Measurements from ENCODE around the gene AOPEP. TPM values are rescaled to one million over a fixed set of nuclear protein-coding genes. Genes with fewer than 3 reads are reported as not detected.

The AOPEP gene
- polyA plus RNA-seq, 2 of the 4 experiments (the other 2 are of a cell fraction) = 226 to 266 TPM

DNA sequence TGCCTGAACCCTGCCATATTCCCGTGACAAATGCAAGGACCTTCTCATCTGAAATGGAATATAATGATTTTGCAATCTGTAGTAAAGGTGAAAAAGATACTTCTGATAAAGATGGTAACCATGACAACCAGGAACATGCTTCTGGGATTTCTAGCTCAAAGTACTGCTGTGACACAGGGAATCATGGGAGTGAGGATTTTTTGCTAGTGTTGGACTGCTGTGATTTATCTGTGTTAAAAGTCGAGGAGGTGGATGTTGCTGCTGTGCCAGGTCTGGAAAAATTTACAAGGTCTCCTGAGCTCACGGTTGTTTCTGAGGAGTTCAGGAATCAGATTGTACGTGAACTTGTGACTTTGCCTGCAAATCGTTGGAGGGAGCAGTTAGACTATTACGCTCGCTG lies 33.5 kb downstream of the AOPEP start (continued):
- no peak for TF ChIP-seq KDM5A (IDR thresholded peaks at IDR 0.05)
- TF ChIP-seq TFCP2L1 (CRISPR knock-in tag; IDR thresholded peaks at IDR 0.05) = no peak
- no peak for TF ChIP-seq EP300 (IDR thresholded peaks at IDR 0.05)
- TF ChIP-seq SMC3 (IDR thresholded peaks at IDR 0.05) = no peak

DNA sequence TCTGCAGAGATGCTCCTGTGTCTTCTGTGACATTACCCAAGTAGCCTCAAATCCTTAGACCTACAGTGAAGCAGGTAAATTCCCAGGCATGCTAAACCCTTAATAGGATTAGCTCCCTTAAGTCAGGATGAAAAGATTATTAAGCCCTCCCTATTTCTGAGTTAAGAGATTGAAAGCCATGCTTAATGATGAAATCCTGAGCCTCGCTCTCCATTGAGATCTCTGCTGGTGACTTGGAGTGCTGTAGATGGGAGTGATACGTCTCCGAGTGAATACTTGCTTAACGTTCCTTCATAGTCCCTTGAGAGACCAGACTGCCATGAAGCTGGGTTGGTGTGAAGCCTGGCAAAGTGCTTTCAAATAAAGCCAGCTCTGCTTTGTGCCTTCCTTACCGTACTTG lies 34.2 kb downstream of the AOPEP start:
- no peak for DNase-seq (ENCODE audit: low read depth in 1 of 2, low spot score in 1 of 2)
- TF ChIP-seq HOXB5 (CRISPR knock-in tag; IDR thresholded peaks at IDR 0.05) (no peak), BHLHE40 (IDR thresholded peaks at IDR 0.05; ENCODE audit: low read depth, low read length) (no peak), NR3C1 (IDR thresholded peaks at IDR 0.05) (no peak), CHD4 (IDR thresholded peaks at IDR 0.05; ENCODE audit: borderline replicate concordance) (no peak), JUN (IDR thresholded peaks at IDR 0.05) (no peak), CBX2 (IDR thresholded peaks at IDR 0.05; ENCODE audit: borderline replicate concordance, low read depth) (no peak)
- H3K9me3 ChIP-seq = no peaks in the 10 kb centered on the region
- no peak overlapping the region for H3K27ac ChIP-seq
- ChIA-PET POLR2A (no interaction called here), CTCF (interaction anchor here (0.7 to 1.8 kb wide), 7 partner anchors 10 to 367 kb away, joined by 3 to 6 read pairs (median 4); no protein-coding TSS in a partner anchor)
- 90% methylated on average over 5 of the region's 5 CpGs for WGBS (ENCODE audit: missing lambda C conversion rate)
- FAIRE-seq = no peak
- peaks cover 11% of the 10 kb centered on the region for H3K4me1 ChIP-seq
- no peak overlapping the region for H3K4me2 ChIP-seq
- ATAC-seq = no peak
- no peak overlapping the region for H3K4me3 ChIP-seq

- Histone ChIP-seq H3K4me2 (no peak overlapping the region), H3K27ac (no peak overlapping the region), H3K9me3 (no peaks in the 10 kb centered on the region), H3K4me3 (no peak overlapping the region), H3K4me1 (peaks cover 11% of the 10 kb centered on the region)
- no peak for DNase-seq (ENCODE audit: low read depth in 1 of 2, low spot score in 1 of 2)
- no peak for FAIRE-seq
- WGBS (ENCODE audit: missing lambda C conversion rate) = 92% methylated on average over 4 of the region's 4 CpGs
- TF ChIP-seq FOXS1 (CRISPR knock-in tag; IDR thresholded peaks at IDR 0.05) (no peak), FOSL2 (IDR thresholded peaks at IDR 0.05) (no peak), FOSL2 (CRISPR knock-in tag; IDR thresholded peaks at IDR 0.05) (no peak), GATA3 (IDR thresholded peaks at IDR 0.05; ENCODE audit: borderline replicate concordance) (no peak), BCL3 (IDR thresholded peaks at IDR 0.05) (no peak), SMC3 (IDR thresholded peaks at IDR 0.05) (no peak), HOXB13 (CRISPR knock-in tag; IDR thresholded peaks at IDR 0.05; ENCODE audit: low read depth) (no peak)
- TF ChIP-seq, protein P1, sequence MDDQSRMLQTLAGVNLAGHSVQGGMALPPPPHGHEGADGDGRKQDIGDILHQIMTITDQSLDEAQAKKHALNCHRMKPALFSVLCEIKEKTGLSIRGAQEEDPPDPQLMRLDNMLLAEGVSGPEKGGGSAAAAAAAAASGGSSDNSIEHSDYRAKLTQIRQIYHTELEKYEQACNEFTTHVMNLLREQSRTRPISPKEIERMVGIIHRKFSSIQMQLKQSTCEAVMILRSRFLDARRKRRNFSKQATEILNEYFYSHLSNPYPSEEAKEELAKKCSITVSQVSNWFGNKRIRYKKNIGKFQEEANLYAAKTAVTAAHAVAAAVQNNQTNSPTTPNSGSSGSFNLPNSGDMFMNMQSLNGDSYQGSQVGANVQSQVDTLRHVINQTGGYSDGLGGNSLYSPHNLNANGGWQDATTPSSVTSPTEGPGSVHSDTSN (IDR thresholded peaks at IDR 0.05) = no peak
- no peak for ATAC-seq
- ChIA-PET CTCF (interaction anchor here (0.7 to 1.1 kb wide), 3 partner anchors 22 to 57 kb away, joined by 3 read pairs; no protein-coding TSS in a partner anchor), POLR2A (no interaction called here)
These were observed 35.0 kb downstream of the AOPEP start for GRCh38 chr9:94761481-94761880.

DNA sequence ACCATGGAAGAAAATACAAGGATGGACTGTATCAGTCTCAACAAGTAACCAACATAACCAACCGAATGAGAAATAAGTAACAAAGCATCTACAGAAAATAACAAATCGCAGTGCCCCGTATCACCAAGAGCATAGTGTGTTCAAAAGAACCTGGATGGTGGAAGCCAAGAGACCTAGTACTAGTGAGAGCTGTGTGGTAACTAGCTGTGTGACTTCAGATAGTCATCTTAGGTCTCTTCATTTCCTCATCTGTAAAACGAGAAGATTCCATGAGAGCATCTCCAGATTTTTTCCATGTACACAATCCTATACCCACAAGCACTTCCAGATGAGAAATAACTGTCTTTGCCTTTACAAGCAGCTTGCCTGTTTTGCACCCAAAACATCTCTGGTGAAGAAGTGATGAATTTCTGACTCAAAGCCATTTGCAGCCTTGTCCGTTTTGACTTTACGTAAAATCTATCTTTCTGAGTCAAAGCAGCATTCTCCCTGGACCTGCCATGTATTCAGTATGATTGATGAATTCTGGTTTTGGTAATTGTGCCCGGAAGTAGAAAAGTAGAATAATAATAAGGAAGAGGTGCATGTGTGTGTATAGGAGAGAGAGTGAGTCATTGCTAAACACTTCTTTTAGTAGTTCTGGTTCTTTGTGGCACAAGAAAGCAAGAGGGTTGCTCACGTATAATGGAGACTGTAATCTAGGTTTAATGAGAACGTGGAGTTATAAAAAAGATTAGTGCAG lies 41.0 kb downstream of the AOPEP start:
- no peak for DNase-seq (ENCODE audit: low read depth in 1 of 2, low spot score in 1 of 2)
- 89% methylated on average over 9 of the region's 9 CpGs for WGBS (ENCODE audit: missing lambda C conversion rate)

More for the DNA sequence above, 41.0 kb downstream of the AOPEP start:
- no peak overlapping the region for H3K27ac ChIP-seq
- TF ChIP-seq, protein P2, sequence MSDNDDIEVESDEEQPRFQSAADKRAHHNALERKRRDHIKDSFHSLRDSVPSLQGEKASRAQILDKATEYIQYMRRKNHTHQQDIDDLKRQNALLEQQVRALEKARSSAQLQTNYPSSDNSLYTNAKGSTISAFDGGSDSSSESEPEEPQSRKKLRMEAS (IDR thresholded peaks at IDR 0.05) = no peak
- TF ChIP-seq BHLHE40 (IDR thresholded peaks at IDR 0.05; ENCODE audit: low read depth, low read length) = no peak
- no peak for TF ChIP-seq FOSB (CRISPR knock-in tag; IDR thresholded peaks at IDR 0.05)
- no peak for TF ChIP-seq RFX5 (IDR thresholded peaks at IDR 0.05)
- no peak for TF ChIP-seq TFCP2L1 (CRISPR knock-in tag; IDR thresholded peaks at IDR 0.05)
- TF ChIP-seq, protein P1 (IDR thresholded peaks at IDR 0.05) = no peak
- TF ChIP-seq RNF2 (IDR thresholded peaks at IDR 0.05; ENCODE audit: borderline replicate concordance, low read depth) = no peak
- no peak for TF ChIP-seq HEYL (CRISPR knock-in tag; IDR thresholded peaks at IDR 0.05)
- H3K4me3 ChIP-seq = no peak overlapping the region
- H3K4me2 ChIP-seq = no peak overlapping the region
- ChIA-PET CTCF (interaction anchor here (1.2 to 1.7 kb wide), 3 partner anchors 15 to 86 kb away, joined by 3 to 6 read pairs (median 5); no protein-coding TSS in a partner anchor), POLR2A (no interaction called here)
- ATAC-seq (no peak), FAIRE-seq (no peak)
- H3K4me1 ChIP-seq = no peaks in the 10 kb centered on the region
- H3K9me3 ChIP-seq = no peaks in the 10 kb centered on the region
